Fibroblast of lung (primary cell): ENCODE results near the gene NCKAP5.

Source experiments
- CTCF ChIP-seq, 2 donors: IDR thresholded peaks in 1 of 2; conservative IDR thresholded peaks in 1 of 2; 1 replicate in 1 of 2; 2 replicates in 1 of 2; pipeline ENCODE4 v1.5.1; 2011 to 2012; ENCODE audit warnings: low read length in 2 of 2, control low read depth in 1 of 2, inconsistent platforms in 1 of 2, low read depth in 1 of 2, mild to moderate bottlenecking in 1 of 2
- EZH2 ChIP-seq: IDR thresholded peaks from 2 replicates; pipeline ENCODE4 v1.5.1; 2012; ENCODE audit warnings: low read length, control low read depth, mild to moderate bottlenecking; ENCODE audit errors: missing control alignments

- TF ChIP-seq EZH2 = no peak
- no peak for TF ChIP-seq CTCF (conservative IDR thresholded peaks at IDR 0.05 in 1 of 2, IDR thresholded peaks at IDR 0.05 in 1 of 2; ENCODE audit: low read depth in 1 of 2, low read length in 2 of 2)
Observed at GRCh38 chr2:133609664-133610063, 41.4 kb upstream of the NCKAP5 start.
